Measurements from ENCODE around the gene MUC4. TPM values are rescaled to one million over a fixed set of nuclear protein-coding genes. Genes with fewer than 3 reads are reported as not detected.

MUC4 gene
- total and polyA plus RNA-seq, 10 of the 15 experiments (the other 5 are each of a cell fraction or from before 2014, with no cell fraction given) = 0.02 to 0.46 (median 0.27) TPM; not detected in 4

DNA sequence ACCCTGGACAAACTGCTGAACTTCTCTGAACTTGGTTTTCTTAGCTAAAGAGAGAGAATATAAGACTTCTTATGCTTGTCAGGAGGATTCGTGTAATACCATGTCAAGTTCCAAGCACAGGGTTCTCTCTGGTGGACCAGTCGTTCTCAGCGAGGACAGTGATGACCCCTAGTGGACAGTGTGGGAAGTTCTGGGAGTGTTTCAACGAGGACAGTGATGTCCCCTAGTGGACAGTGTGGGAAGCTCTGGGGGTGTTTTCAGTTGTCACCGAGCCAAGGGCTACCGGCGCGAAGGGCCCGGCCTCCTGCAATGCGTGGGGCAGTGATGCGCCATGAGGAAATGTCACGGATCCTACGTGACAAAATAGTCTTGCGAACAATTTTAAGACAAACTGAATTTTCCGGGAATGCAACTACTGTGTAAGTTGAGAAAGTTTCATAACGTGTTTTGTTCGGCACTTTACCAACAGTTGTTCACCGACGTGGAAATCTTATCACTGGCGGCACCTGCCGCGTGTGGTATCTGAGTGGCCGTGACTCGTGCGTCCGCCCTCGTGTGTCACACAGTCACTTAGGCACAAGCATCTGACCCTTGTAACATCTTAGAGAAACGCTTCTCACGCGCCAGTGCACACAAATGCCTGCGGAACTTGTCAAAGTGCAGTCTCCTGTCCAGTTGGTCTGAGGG, 39.3 kb upstream of the MUC4 start (continued):
- TF ChIP-seq, protein P1, sequence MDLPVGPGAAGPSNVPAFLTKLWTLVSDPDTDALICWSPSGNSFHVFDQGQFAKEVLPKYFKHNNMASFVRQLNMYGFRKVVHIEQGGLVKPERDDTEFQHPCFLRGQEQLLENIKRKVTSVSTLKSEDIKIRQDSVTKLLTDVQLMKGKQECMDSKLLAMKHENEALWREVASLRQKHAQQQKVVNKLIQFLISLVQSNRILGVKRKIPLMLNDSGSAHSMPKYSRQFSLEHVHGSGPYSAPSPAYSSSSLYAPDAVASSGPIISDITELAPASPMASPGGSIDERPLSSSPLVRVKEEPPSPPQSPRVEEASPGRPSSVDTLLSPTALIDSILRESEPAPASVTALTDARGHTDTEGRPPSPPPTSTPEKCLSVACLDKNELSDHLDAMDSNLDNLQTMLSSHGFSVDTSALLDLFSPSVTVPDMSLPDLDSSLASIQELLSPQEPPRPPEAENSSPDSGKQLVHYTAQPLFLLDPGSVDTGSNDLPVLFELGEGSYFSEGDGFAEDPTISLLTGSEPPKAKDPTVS (IDR thresholded peaks at IDR 0.05; ENCODE audit: low read depth, low read length) = no peak
- TF ChIP-seq POLR2AphosphoS5 (IDR thresholded peaks at IDR 0.05; ENCODE audit: low read length) (no peak), TCF3 (IDR thresholded peaks at IDR 0.05; ENCODE audit: borderline replicate concordance, insufficient read depth, low read depth, low read length) (no peak)
- TF ChIP-seq, protein P2, sequence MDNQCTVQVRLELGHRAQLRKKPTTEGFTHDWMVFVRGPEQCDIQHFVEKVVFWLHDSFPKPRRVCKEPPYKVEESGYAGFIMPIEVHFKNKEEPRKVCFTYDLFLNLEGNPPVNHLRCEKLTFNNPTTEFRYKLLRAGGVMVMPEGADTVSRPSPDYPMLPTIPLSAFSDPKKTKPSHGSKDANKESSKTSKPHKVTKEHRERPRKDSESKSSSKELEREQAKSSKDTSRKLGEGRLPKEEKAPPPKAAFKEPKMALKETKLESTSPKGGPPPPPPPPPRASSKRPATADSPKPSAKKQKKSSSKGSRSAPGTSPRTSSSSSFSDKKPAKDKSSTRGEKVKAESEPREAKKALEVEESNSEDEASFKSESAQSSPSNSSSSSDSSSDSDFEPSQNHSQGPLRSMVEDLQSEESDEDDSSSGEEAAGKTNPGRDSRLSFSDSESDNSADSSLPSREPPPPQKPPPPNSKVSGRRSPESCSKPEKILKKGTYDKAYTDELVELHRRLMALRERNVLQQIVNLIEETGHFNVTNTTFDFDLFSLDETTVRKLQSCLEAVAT (IDR thresholded peaks at IDR 0.05) = 0 out of 2 replicates have a peak, but pooled peaks have one; percentile 38

DNA sequence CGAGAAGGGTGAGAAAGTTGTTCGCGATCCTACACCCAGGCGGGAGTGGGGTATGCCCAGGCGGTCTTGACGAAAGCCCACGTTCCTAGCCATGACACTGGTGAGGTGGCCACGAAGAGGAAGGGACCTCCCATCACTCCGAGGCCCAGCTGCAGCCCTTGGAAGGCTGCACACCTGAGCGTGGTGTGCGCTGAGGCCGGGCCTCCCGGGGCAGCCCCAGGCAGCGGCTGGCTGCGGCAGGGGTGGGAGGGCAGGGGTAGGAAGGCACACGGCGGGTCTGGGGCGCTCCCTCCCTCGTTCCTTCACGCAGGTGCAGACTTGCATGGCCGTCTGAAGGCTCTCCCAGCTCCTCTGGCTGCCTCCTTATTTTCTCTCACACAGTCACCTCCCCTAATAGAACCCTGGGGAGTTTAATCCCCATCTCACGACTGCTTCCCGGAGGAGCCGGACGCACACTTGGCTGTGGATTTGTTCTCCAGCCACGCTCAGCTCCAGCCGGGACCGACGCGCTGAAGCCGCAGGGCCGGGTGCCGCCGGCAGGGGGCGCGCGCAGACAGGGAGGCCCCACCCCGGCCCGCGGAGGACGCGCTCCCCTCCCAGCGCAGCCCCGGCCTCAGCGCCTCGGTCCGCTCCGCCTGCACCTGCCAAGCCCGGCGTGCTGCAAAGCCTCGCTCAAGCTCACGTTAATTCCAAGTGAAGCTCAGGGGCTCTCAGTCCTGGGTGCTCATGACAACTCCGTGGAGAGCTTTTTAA, 37.8 kb upstream of the MUC4 start:
- Histone ChIP-seq H3K79me2 (ENCODE audit: control insufficient read depth, insufficient read depth, low read length) (no peaks in the 10 kb centered on the region), H3K36me3 (ENCODE audit: control insufficient read depth in 2 of 2, insufficient read depth in 2 of 2, low read length in 1 of 2) (no peaks in the 10 kb centered on the region), H3K27ac (ENCODE audit: control insufficient read depth, insufficient read depth) (no peak overlapping the region), H4K20me1 (ENCODE audit: control insufficient read depth, insufficient read depth) (no peaks in the 10 kb centered on the region), H3K4me3 (no peak overlapping the region), H3K9me3 (replicated peaks; ENCODE audit: control insufficient read depth, insufficient read depth, low read length) (no peaks in the 10 kb centered on the region), H3K4me2 (ENCODE audit: control insufficient read depth, insufficient read depth) (no peak overlapping the region), H3K27me3 (replicated peaks in 1 of 2; ENCODE audit: control insufficient read depth in 2 of 2, insufficient read depth in 2 of 2, low read length in 1 of 2) (no peaks in the 10 kb centered on the region), H2AFZ (ENCODE audit: control insufficient read depth, low read depth, low read length) (no peak overlapping the region), H3K9ac (ENCODE audit: control insufficient read depth, insufficient read depth, low read length) (no peak overlapping the region), H3K4me1 (ENCODE audit: control insufficient read depth, insufficient read depth, low read length) (peaks cover 3% of the 10 kb centered on the region; the same call in 1 of the 2 replicates)
- FAIRE-seq (no peak), DNase-seq (ENCODE audit: low read depth, low spot score) (no peak), ATAC-seq (no peak)
- no peak for TF ChIP-seq GABPA (IDR thresholded peaks at IDR 0.05; ENCODE audit: low read depth)
- TF ChIP-seq, protein P3, sequence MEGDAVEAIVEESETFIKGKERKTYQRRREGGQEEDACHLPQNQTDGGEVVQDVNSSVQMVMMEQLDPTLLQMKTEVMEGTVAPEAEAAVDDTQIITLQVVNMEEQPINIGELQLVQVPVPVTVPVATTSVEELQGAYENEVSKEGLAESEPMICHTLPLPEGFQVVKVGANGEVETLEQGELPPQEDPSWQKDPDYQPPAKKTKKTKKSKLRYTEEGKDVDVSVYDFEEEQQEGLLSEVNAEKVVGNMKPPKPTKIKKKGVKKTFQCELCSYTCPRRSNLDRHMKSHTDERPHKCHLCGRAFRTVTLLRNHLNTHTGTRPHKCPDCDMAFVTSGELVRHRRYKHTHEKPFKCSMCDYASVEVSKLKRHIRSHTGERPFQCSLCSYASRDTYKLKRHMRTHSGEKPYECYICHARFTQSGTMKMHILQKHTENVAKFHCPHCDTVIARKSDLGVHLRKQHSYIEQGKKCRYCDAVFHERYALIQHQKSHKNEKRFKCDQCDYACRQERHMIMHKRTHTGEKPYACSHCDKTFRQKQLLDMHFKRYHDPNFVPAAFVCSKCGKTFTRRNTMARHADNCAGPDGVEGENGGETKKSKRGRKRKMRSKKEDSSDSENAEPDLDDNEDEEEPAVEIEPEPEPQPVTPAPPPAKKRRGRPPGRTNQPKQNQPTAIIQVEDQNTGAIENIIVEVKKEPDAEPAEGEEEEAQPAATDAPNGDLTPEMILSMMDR (IDR thresholded peaks at IDR 0.05 in 2 of 3, conservative IDR thresholded peaks at IDR 0.05 in 1 of 3; ENCODE audit: control insufficient read depth in 2 of 3, extremely low read depth in 1 of 3, insufficient read depth in 1 of 3, low read depth in 3 of 3, low read length in 3 of 3) = 0 out of 6 replicates have a peak, but pooled peaks of 1 of the 3 experiments have one; percentile 8
- ChIA-PET POLR2A (no interaction called here), CTCF (interaction anchor here (1.1 to 3.3 kb wide), 13 partner anchors 8 to 578 kb away, joined by 3 to 16 read pairs (median 5); partner anchors contain the start of genes TNK2 and XXYLT1), RAD21 (ENCODE audit: unreplicated experiment) (interaction anchor here (0.6 to 1.2 kb wide), 2 partner anchors 145 to 575 kb away, joined by 3 read pairs; no protein-coding TSS in a partner anchor), SMC1A (ENCODE audit: uncharacterized antibody, unreplicated experiment) (interaction anchor here (0.7 to 1.6 kb wide), 9 partner anchors 10 to 204 kb away, joined by 3 to 4 read pairs (median 3); no protein-coding TSS in a partner anchor)
- BruUV-seq (replicated peaks) = no TSS peak
- intact Hi-C loops (cut with micrococcal nuclease; ENCODE audit: unreplicated experiment) (loop anchor here (2.0 to 10.0 kb wide), 4 partner anchors 197 to 575 kb away; partner anchors contain the start of gene XXYLT1), in situ Hi-C loops (cut with MboI) (loop anchor here (10.0 kb wide), 1 partner anchor 225 kb away; no protein-coding TSS in a partner anchor)
- WGBS (ENCODE audit: insufficient coverage, insufficient replicate concordance, low lambda C conversion rate, missing lambda C conversion rate) = 86% methylated on average over 50 of the region's 53 CpGs

Data from GM12878 (cell line).